Activated CD8-positive, alpha-beta memory T cell treated with anti-CD3 and anti-CD28 coated beads, Interleukin-2, amount 10 ng/mL, durations not matched to agents 7 days and 5 days (primary cell): ENCODE data around the gene MCM6. TPM values are rescaled to one million over a fixed set of nuclear protein-coding genes. Genes with fewer than 3 reads are reported as not detected.
A peak's percentile ranks its signal among the peaks of the same experiment; 100 is the strongest.

ENCODE experiments used
- ATAC-seq: fragments of 150-1000 bp; cut with Tn5 transposase; one replicate; pipeline ENCODE4 v1.10.0; 2021; ENCODE audit warnings: moderate library complexity
- CTCF ChIA-PET: fragments of 350-600 bp; sonication (Branson Sonifier 250); formaldehyde crosslinking; loops from one replicate; lab custom pipeline; 2021; ENCODE audit warnings: antibody characterized with exemption; lab: Charles Lee
- DNase-seq: peaks from one replicate; pipeline ENCODE4 v3.0.0-alpha.2; 2020
- H3K27ac Mint-ChIP-seq: one replicate; pipeline ENCODE4 v1.8.0; 2021; ENCODE audit warnings: mild to moderate bottlenecking, mixed read lengths
- H3K27me3 Mint-ChIP-seq: one replicate; pipeline ENCODE4 v1.8.0; 2021; ENCODE audit warnings: mixed read lengths
- H3K36me3 Mint-ChIP-seq: one replicate; pipeline ENCODE4 v1.8.0; 2021; ENCODE audit warnings: mild to moderate bottlenecking, mixed read lengths
- H3K4me1 Mint-ChIP-seq: one replicate; pipeline ENCODE4 v1.8.0; 2021; ENCODE audit warnings: mixed read lengths
- H3K4me3 Mint-ChIP-seq: one replicate; pipeline ENCODE4 v1.8.0; 2021; ENCODE audit warnings: mild to moderate bottlenecking, moderate library complexity, mixed read lengths
- H3K9me3 Mint-ChIP-seq: one replicate; pipeline ENCODE4 v1.8.0; 2022; ENCODE audit warnings: low read depth, mixed read lengths
- total RNA-seq, 2 experiments: library from RNA; stranded (reverse); gene quantifications; one replicate each; pipeline ENCODE4 v1.2.3, GENCODE V29; 2021

The MCM6 gene
- total RNA-seq, result 100 to 1,000 TPM; 130 to 159 TPM

GRCh38 chr2:135876066-135876711 is at the start of gene MCM6:
MCM6 (minus strand) TSS chr2:135876443; CDS start chr2:135876365, 78 bp downstream.
- Mint-ChIP-seq H3K36me3 (peaks cover 38% of the 10 kb centered on the region), H3K9me3 (no peaks in the 10 kb centered on the region), H3K27ac (peak within 1 kb of the TSS; percentile 97), H3K4me3 (peak within 1 kb of the TSS; percentile 85), H3K27me3 (no peaks in the 10 kb centered on the region), H3K4me1 (peaks cover 41% of the 10 kb centered on the region)
- ATAC-seq, result peak; percentile 92
- DNase-seq, result peak; percentile 100
- CTCF ChIA-PET, result interaction anchor here (0.9 to 3.6 kb wide), 7 partner anchors 10 to 509 kb away, joined by 3 to 21 read pairs (median 4); no protein-coding TSS in a partner anchor

GRCh38 chr2:135925571-135925970 is 49.3 kb upstream of the MCM6 start:
- H3K27ac Mint-ChIP-seq, result no peak overlapping the region
- H3K4me1 Mint-ChIP-seq, result peaks cover under 1% of the 10 kb centered on the region
- no peak overlapping the region for H3K4me3 Mint-ChIP-seq
- no peaks in the 10 kb centered on the region for H3K9me3 Mint-ChIP-seq
- no peaks in the 10 kb centered on the region for H3K27me3 Mint-ChIP-seq
- CTCF ChIA-PET, result interaction anchor here (1.0 to 2.0 kb wide), 2 partner anchors 9 to 12 kb away, joined by 3 to 4 read pairs; no protein-coding TSS in a partner anchor
- DNase-seq (no peak), ATAC-seq (no peak)
- peaks cover 40% of the 10 kb centered on the region for H3K36me3 Mint-ChIP-seq

- Mint-ChIP-seq H3K27ac (peak overlapping the region; percentile 24), H3K9me3 (no peaks in the 10 kb centered on the region), H3K27me3 (no peaks in the 10 kb centered on the region), H3K4me1 (peaks cover 12% of the 10 kb centered on the region), H3K36me3 (peaks cover 16% of the 10 kb centered on the region), H3K4me3 (no peak overlapping the region)
- CTCF ChIA-PET, result interaction anchor here (0.9 to 7.4 kb wide), 4 partner anchors 9 to 470 kb away, joined by 3 to 109 read pairs (median 52); no protein-coding TSS in a partner anchor
- ATAC-seq, result peak; percentile 53
- no peak for DNase-seq
These were observed 40.0 kb upstream of the MCM6 start for GRCh38 chr2:135916207-135916606.

GRCh38 chr2:135914485-135914884 is 38.2 kb upstream of the MCM6 start:
- Mint-ChIP-seq H3K9me3 (no peaks in the 10 kb centered on the region), H3K4me3 (no peak overlapping the region), H3K4me1 (peaks cover 15% of the 10 kb centered on the region)

GRCh38 chr2:135913727-135914365 is 37.6 kb upstream of the MCM6 start:
- H3K36me3 Mint-ChIP-seq, result peaks cover 27% of the 10 kb centered on the region
- H3K4me1 Mint-ChIP-seq, result peaks cover 15% of the 10 kb centered on the region
- no peak overlapping the region for H3K4me3 Mint-ChIP-seq
- no peaks in the 10 kb centered on the region for H3K9me3 Mint-ChIP-seq
- H3K27me3 Mint-ChIP-seq, result no peaks in the 10 kb centered on the region
- H3K27ac Mint-ChIP-seq, result no peak overlapping the region
- DNase-seq (peak; percentile 47), ATAC-seq (peak; percentile 45)
- CTCF ChIA-PET, result interaction anchor here (0.6 to 7.4 kb wide), 33 partner anchors 8 to 510 kb away, joined by 3 to 109 read pairs (median 4); no protein-coding TSS in a partner anchor

More at GRCh38 chr2:135914485-135914884, 38.2 kb upstream of the MCM6 start:
- DNase-seq (no peak), ATAC-seq (no peak)
- Mint-ChIP-seq H3K27me3 (no peaks in the 10 kb centered on the region), H3K27ac (no peak overlapping the region), H3K36me3 (peaks cover 24% of the 10 kb centered on the region)
- CTCF ChIA-PET, result interaction anchor here (0.7 to 7.4 kb wide), 22 partner anchors 11 to 509 kb away, joined by 3 to 109 read pairs (median 4); no protein-coding TSS in a partner anchor

GRCh38 chr2:135909976-135910375 is 33.7 kb upstream of the MCM6 start:
- no peak overlapping the region for H3K4me3 Mint-ChIP-seq
- DNase-seq (no peak), ATAC-seq (no peak)
- no peak overlapping the region for H3K27ac Mint-ChIP-seq
- no peaks in the 10 kb centered on the region for H3K9me3 Mint-ChIP-seq
- CTCF ChIA-PET, result interaction anchor here (1.1 to 2.1 kb wide), 2 partner anchors 468 to 474 kb away, joined by 4 to 8 read pairs; no protein-coding TSS in a partner anchor
- peaks cover 4% of the 10 kb centered on the region for H3K4me1 Mint-ChIP-seq
- H3K27me3 Mint-ChIP-seq, result no peaks in the 10 kb centered on the region
- peaks cover 48% of the 10 kb centered on the region for H3K36me3 Mint-ChIP-seq

GRCh38 chr2:135905679-135906078 is 29.4 kb upstream of the MCM6 start:
- H3K4me1 Mint-ChIP-seq, result peaks cover 3% of the 10 kb centered on the region
- CTCF ChIA-PET, result no interaction called here
- no peak for ATAC-seq
- peaks cover 50% of the 10 kb centered on the region for H3K36me3 Mint-ChIP-seq
- H3K4me3 Mint-ChIP-seq, result no peak overlapping the region
- DNase-seq, result no peak
- H3K27ac Mint-ChIP-seq, result no peak overlapping the region
- H3K27me3 Mint-ChIP-seq, result no peaks in the 10 kb centered on the region
- no peaks in the 10 kb centered on the region for H3K9me3 Mint-ChIP-seq

- Mint-ChIP-seq H3K4me3 (no peak overlapping the region), H3K4me1 (no peaks in the 10 kb centered on the region), H3K9me3 (no peaks in the 10 kb centered on the region), H3K27me3 (no peaks in the 10 kb centered on the region), H3K27ac (no peak overlapping the region), H3K36me3 (peaks cover 44% of the 10 kb centered on the region)
- no peak for DNase-seq
- no peak for ATAC-seq
- CTCF ChIA-PET, result interaction anchor here (1.4 to 3.2 kb wide), 2 partner anchors 9 to 24 kb away, joined by 3 to 11 read pairs; no protein-coding TSS in a partner anchor
These were observed 28.2 kb upstream of the MCM6 start for GRCh38 chr2:135904341-135904989.

- Mint-ChIP-seq H3K36me3 (peaks cover 42% of the 10 kb centered on the region), H3K9me3 (no peaks in the 10 kb centered on the region), H3K4me3 (no peak overlapping the region), H3K27me3 (no peaks in the 10 kb centered on the region), H3K27ac (no peak overlapping the region), H3K4me1 (no peaks in the 10 kb centered on the region)
- ATAC-seq, result no peak
- DNase-seq, result no peak
- CTCF ChIA-PET, result interaction anchor here (1.1 to 3.2 kb wide), 3 partner anchors 10 to 31 kb away, joined by 3 to 11 read pairs (median 3); no protein-coding TSS in a partner anchor
These were observed 27.4 kb upstream of the MCM6 start for GRCh38 chr2:135903650-135904049.

GRCh38 chr2:135899567-135899966 is 23.3 kb upstream of the MCM6 start:
- Mint-ChIP-seq H3K27me3 (no peaks in the 10 kb centered on the region), H3K27ac (no peak overlapping the region), H3K4me3 (no peak overlapping the region), H3K4me1 (no peaks in the 10 kb centered on the region), H3K9me3 (no peaks in the 10 kb centered on the region), H3K36me3 (peaks cover 22% of the 10 kb centered on the region)
- CTCF ChIA-PET, result no interaction called here
- ATAC-seq, result no peak
- no peak for DNase-seq

- no peaks in the 10 kb centered on the region for H3K4me1 Mint-ChIP-seq
- H3K27ac Mint-ChIP-seq, result no peak overlapping the region
- peaks cover 17% of the 10 kb centered on the region for H3K36me3 Mint-ChIP-seq
- CTCF ChIA-PET, result no interaction called here
- H3K27me3 Mint-ChIP-seq, result no peaks in the 10 kb centered on the region
- no peaks in the 10 kb centered on the region for H3K9me3 Mint-ChIP-seq
- no peak overlapping the region for H3K4me3 Mint-ChIP-seq
- DNase-seq (no peak), ATAC-seq (no peak)
These were observed 22.1 kb upstream of the MCM6 start for GRCh38 chr2:135898234-135898786.

GRCh38 chr2:135894930-135895329 is 18.7 kb upstream of the MCM6 start:
- no peaks in the 10 kb centered on the region for H3K4me1 Mint-ChIP-seq
- no peak overlapping the region for H3K4me3 Mint-ChIP-seq
- DNase-seq (no peak), ATAC-seq (no peak)
- H3K27me3 Mint-ChIP-seq, result no peaks in the 10 kb centered on the region
- H3K36me3 Mint-ChIP-seq, result peaks cover 12% of the 10 kb centered on the region
- H3K27ac Mint-ChIP-seq, result no peak overlapping the region
- H3K9me3 Mint-ChIP-seq, result no peaks in the 10 kb centered on the region
- CTCF ChIA-PET, result interaction anchor here (1.0 to 1.4 kb wide), 3 partner anchors 19 to 487 kb away, joined by 3 to 6 read pairs (median 3); no protein-coding TSS in a partner anchor

GRCh38 chr2:135893374-135893794 is 17.1 kb upstream of the MCM6 start:
- H3K27me3 Mint-ChIP-seq, result no peaks in the 10 kb centered on the region
- ATAC-seq, result no peak
- peaks cover under 1% of the 10 kb centered on the region for H3K4me1 Mint-ChIP-seq
- CTCF ChIA-PET, result no interaction called here
- DNase-seq, result no peak
- H3K36me3 Mint-ChIP-seq, result peaks cover 4% of the 10 kb centered on the region
- H3K27ac Mint-ChIP-seq, result no peak overlapping the region
- H3K9me3 Mint-ChIP-seq, result no peaks in the 10 kb centered on the region
- H3K4me3 Mint-ChIP-seq, result no peak overlapping the region
